Left renal pelvis (tissue), 4 donors: ENCODE results near the gene PARPBP. TPM values are rescaled to one million over a fixed set of nuclear protein-coding genes. Genes with fewer than 3 reads are reported as not detected.
"Not testable (repeated sequence)": the region's sequence is repeated elsewhere in the genome, so short reads cannot be mapped to it uniquely, and the experiment has no call there.

Source experiments
- DNase-seq, 4 donors: peaks; one replicate each; pipeline ENCODE4 v3.0.0-alpha.2; 2013; ENCODE audit warnings: low read depth in 4 of 4, low spot score in 3 of 4
- polyA plus RNA-seq, 4 donors: library from polyadenylated mRNA; unstranded; fragments of 120-200 nt; gene quantifications; one replicate each; pipeline ENCODE4 v1.2.1, GENCODE V29; 2013; ENCODE audit not compliant: insufficient read length in 4 of 4

The PARPBP gene
- polyA plus RNA-seq, 4 donors: 13.8 to 16.9 (median 15.2) TPM

DNA sequence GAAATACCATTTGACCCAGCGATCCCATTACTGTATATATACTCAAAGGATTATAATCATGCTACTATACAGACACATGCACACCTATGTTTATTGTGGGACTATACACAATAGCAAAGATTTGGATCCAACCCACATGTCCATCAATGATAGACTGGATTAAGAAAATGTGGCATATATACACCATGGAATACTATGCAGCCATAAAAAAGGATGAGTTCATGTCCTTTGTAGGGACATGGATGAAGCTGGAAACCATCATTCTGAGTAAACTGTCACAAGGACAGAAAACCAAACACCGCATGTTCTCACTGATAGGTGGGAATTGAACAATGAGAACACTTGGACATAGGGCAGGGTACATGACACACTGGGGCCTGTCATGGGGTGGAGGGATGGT lies 120.9 kb downstream of the PARPBP start:
- DNase-seq: not testable (repeated sequence)

Other genes with a start within 250 kb of the PARPBP start
- 10 to 100 TPM; 13.4 to 20.8 (median 20.2) TPM for gene DRAM1, start 242.6 kb upstream of the PARPBP start, polyA plus RNA-seq
- gene WASHC3, start 58.2 kb upstream of the PARPBP start, polyA plus RNA-seq: 10 to 100 TPM; 51.3 to 63.8 (median 56.9) TPM
- gene NUP37, start 69 bp upstream of the PARPBP start, polyA plus RNA-seq: 10 to 100 TPM; 26.4 to 37.3 (median 32.6) TPM
- gene PMCH, start 77.7 kb downstream of the PARPBP start, polyA plus RNA-seq: 1 to 10 TPM in 1 of 4 donors, under 1 TPM in 2, not detected in 1; 0.38 to 1.3 (median 0.68) TPM